Skin of body (tissue), 2 donors: ENCODE measurements around the gene ACOX3. TPM values are rescaled to one million over a fixed set of nuclear protein-coding genes. Genes with fewer than 3 reads are reported as not detected.

ENCODE experiments used
- DNase-seq: peaks from one replicate; lab custom pipeline; 2025; lab: John Stamatoyannopoulos, UW
- total RNA-seq: library from RNA; depleted of rRNA; stranded (reverse); fragments of >200 nt; gene quantifications from one replicate; pipeline ENCODE4 v1.2.3, GENCODE V29; 2014

The ACOX3 gene
- total RNA-seq, 1 donor from 2014 or later, result 27.2 TPM

GRCh38 chr4:8468746-8469535, 28.4 kb upstream of the ACOX3 start:
- DNase-seq, result no peak

- no peak for DNase-seq
Observed at GRCh38 chr4:8467016-8467415, 26.5 kb upstream of the ACOX3 start.

GRCh38 chr4:8465615-8466611, 25.4 kb upstream of the ACOX3 start:
- no peak for DNase-seq

GRCh38 chr4:8464381-8464780, 23.9 kb upstream of the ACOX3 start:
- no peak for DNase-seq

- no peak for DNase-seq
Observed at GRCh38 chr4:8463811-8464210, 23.3 kb upstream of the ACOX3 start.

- no peak for DNase-seq
Observed at GRCh38 chr4:8461616-8462015, 21.1 kb upstream of the ACOX3 start.

- DNase-seq, result no peak
Observed at GRCh38 chr4:8461086-8461485, 20.6 kb upstream of the ACOX3 start.

- no peak for DNase-seq
Observed at GRCh38 chr4:8459867-8460445, 19.4 kb upstream of the ACOX3 start.

- DNase-seq, result no peak
Observed at GRCh38 chr4:8457646-8458252, 17.2 kb upstream of the ACOX3 start.

GRCh38 chr4:8453957-8454356, 13.4 kb upstream of the ACOX3 start:
- no peak for DNase-seq

- DNase-seq, result no peak
Observed at GRCh38 chr4:8451440-8452182, 11.1 kb upstream of the ACOX3 start.

- DNase-seq, result no peak
Observed at GRCh38 chr4:8446122-8446521, 5.6 kb upstream of the ACOX3 start.

GRCh38 chr4:8443801-8444200, 3.3 kb upstream of the ACOX3 start:
- no peak for DNase-seq

GRCh38 chr4:8442596-8443358, 2.3 kb upstream of the ACOX3 start:
- DNase-seq, result no peak

GRCh38 chr4:8441499-8442091, 1.1 kb upstream of the ACOX3 start:
- DNase-seq, result no peak

- no peak for DNase-seq
Observed at GRCh38 chr4:8439914-8440491, 520 bp downstream of the ACOX3 start.

GRCh38 chr4:8439168-8439567, 1.4 kb downstream of the ACOX3 start:
- no peak for DNase-seq

- no peak for DNase-seq
Observed at GRCh38 chr4:8438743-8439142, 1.8 kb downstream of the ACOX3 start.

GRCh38 chr4:8437281-8437680, 3.2 kb downstream of the ACOX3 start:
- no peak for DNase-seq
